DMS153 treated with DMSO at 0.1 percent for 48 hours (cell line): ENCODE measurements around the gene MAD1L1.

Experiments
- DNase-seq: peaks from one replicate; lab custom pipeline; 2025; ENCODE audit not compliant: unreplicated experiment; lab: John Stamatoyannopoulos, UW

The MAD1L1 gene

GRCh38 chr7:2033586-2034135, 199.1 kb downstream of the MAD1L1 start:
- DNase-seq: no peak

GRCh38 chr7:2032876-2033407, 199.8 kb downstream of the MAD1L1 start:
- no peak for DNase-seq

DNA sequence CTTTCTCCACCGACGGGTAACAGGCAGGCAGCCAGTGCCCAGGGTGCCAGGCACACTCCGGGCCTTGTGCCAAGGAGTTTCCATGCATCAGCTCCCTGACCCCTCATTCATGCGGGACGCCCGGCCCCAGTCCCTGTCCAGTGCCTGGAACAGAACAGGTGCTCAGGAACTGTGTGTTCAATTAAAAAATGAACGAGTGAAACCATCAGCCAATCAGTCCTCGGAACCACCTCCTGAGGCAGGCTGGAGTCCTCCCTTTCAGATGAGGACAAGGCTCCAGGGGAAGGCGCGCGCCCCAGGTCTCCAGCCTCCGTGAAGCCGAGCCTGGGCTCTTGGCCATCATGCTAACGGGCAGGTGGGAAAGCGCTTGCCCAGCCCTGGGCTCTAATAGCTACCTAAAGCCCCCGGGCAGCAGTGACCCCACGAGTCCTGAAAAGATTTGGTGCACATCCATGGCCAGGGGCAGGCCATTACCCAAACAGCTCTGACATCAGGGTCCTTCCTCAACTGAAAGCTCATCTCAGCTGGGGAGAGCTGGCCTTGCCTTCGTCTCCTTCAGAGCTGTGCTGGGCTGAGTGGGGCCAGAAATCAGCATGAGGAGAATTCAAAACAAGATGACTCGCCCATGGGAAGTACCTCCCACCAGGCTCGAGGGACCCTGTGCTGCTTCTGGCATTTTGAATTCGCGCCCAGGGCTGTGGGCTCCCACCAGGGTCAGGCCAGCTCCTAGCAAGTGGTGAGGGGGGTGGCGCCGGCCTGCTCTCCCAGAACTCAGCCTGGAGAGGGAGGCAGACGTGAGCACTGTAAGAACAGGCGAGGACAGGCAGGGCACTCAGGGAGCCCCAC, 200.5 kb downstream of the MAD1L1 start:
- no peak for DNase-seq

- DNase-seq: no peak
These were observed 201.3 kb downstream of the MAD1L1 start for GRCh38 chr7:2031451-2031845.

- DNase-seq: no peak
These were observed 202.0 kb downstream of the MAD1L1 start for GRCh38 chr7:2030475-2031450.

- no peak for DNase-seq
These were observed 202.8 kb downstream of the MAD1L1 start for GRCh38 chr7:2029936-2030335.

GRCh38 chr7:2029211-2029905, 203.4 kb downstream of the MAD1L1 start:
- DNase-seq: no peak

DNA sequence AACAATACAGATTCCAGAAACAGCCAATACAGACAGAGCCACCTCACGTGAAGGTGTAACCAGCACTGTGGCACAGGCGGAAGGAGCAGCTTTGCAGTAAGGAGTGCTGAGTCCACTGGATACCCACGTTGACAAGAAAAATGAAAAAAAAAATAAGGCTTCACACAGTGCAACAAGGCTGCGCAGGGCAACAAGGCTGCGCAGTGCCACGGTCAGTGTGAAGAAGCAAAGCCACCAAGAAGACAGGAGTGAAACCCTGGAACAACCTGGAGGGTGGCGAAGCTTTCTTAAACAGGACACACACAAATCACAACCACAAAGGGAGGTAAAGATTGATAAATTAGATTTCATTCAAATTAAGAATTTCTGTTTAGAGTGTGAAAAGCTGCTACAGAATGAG, 204.0 kb downstream of the MAD1L1 start:
- no peak for DNase-seq

GRCh38 chr7:2025188-2025587, 207.6 kb downstream of the MAD1L1 start:
- no peak for DNase-seq

DNA sequence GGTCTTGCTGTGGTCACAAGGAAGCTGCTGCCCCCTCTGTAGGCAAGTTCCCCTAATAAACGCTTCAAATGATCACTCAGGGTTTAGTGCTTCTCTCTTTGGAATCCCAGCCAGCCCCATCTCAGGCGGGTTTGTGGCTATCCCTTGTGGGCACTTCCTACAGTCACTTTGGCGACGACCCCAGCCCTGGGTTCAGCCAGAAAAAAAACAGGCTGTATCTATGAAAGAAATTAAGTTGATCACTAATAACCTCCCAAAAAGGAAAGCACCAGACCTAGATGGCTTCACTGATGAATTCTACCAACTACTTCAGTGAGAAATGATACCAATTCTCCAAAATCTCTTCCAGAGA, 208.2 kb downstream of the MAD1L1 start:
- no peak for DNase-seq

DNA sequence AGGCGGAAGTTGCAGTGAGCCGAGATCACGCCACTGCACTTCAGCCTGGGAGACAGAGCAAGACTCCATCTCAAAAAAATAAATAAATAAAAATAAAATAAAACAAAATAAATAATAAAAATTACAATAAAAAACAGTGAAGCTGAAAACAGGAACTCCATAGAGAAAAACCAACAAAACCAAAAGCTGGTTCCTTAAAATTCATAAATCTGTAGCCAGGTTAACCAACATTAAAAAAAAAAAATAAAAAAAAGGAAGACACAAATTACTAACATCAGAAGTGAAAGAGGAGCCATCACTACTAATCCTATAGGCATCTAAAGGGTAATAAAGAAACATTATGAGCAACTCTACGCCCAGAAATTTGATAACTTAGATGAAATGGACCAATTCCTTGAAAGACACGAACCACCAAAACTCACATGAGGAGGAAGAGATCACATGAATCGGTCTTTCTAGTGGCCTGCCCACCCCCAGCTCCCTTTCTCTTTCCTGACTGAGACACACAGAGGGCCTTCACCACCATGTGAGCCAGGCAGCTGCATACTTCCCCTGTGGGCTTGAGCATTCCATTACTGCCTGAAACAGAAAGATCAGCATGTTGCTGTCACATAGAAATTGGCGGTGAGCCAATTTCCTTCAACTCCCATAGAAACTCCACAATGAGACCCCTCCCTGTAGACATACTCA, 208.7 kb downstream of the MAD1L1 start:
- no peak for DNase-seq

- DNase-seq: no peak
These were observed 210.0 kb downstream of the MAD1L1 start for GRCh38 chr7:2022737-2023250.

DNA sequence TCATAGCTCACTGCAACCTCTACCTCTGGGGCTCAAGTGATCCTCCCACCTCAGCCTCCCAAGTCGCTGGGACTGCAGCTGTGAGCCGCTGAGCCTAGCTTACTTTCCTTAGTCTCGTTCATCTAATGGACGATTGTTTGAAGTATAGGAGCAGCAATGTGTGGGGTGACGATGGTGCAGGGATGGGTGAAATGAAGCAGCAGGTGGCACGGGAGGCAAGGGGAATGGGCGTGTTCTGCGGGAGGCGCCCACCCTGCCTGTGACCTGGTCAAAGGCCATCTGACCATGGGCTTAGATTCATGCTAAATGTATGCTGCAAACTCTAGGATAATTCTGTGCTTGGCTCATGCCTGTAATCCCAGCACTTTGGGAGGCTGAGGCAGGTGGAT, 210.7 kb downstream of the MAD1L1 start:
- DNase-seq: no peak

GRCh38 chr7:2019711-2020511, 212.8 kb downstream of the MAD1L1 start:
- DNase-seq: no peak

DNA sequence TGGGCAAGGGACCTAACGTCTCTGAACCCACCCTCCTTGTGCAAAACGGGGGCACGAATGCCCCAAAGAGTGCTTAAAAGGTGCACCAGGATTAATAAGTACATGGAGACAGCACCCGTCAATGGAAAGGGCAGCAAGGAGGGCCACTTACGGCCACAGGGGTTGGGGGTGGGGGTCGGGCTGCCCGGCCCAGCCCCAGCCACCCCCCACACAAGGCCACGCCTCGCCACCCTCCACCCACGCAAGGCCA, 213.4 kb downstream of the MAD1L1 start:
- DNase-seq: no peak

DNA sequence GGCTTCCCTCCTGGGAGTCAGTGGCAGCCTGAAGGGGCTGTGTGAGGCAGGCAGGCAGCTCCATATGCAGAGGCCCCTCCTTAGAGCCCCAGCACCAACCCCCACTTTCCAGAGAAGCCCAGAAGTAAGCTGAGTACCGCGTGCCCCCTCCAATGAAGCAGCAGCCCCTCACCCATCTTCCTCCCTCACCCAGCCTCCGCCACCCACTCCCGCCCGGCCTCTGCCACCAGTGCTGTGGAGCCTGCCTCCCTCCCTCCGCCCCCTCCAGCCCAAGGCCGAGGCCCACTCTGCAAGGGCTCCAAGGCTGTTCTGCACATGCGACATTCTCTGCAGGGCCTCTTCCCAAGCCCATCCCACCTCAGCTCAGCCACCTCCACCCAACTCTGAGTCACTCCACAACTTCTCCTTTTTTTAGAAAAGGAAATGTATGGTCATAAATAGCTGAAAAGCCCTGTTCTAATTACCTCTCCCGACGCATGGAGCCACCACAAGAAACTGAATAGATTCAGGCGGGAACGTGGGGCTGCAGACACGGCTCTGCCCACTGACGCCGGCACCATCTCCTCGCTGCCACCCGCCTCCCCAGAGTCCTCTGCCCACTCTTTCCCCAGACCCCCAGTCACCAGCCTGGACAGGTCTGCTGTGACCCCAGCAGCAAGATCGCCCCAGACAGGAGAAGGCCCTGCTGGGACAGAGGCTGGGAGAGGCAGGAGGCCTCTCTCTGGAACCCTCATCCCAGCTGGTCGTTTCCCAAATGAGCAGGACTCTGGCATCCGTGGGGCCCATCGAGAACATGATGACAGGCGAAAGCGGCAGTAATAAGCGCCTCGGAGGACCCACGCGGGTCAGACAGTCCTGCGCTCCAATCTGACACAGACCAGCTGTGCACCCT, 213.9 kb downstream of the MAD1L1 start:
- no peak for DNase-seq

DNA sequence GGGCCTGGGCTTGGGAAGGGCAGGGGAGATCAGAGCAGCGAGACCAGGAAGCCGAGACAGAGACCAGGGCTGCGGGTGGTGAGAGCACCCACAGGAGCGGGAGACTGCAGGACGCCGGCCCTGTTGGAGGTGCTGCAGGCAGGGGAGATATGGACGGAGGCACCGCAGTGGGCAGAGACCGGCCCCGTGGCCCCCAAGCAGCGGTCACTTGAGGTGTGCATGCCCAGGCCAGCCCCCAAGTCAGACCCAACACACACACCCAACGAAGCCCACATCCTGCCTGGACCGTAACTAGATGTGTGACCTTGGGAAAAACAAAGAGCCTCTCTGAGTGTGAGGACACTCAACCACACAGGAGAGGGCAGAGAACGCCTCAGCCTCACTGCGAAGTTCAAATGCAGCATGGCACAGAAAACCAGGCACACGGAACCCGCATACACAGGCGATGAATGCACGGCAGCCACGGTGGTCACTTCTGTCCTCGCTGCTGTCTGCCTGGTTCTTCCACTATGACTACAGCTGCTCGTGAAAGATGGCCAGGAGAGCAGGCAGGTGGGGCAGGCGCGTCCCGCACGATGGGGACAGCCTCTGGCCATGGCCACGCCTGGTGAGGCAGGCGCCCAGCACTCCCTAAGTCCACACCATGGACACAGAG, 214.7 kb downstream of the MAD1L1 start:
- no peak for DNase-seq

DNA sequence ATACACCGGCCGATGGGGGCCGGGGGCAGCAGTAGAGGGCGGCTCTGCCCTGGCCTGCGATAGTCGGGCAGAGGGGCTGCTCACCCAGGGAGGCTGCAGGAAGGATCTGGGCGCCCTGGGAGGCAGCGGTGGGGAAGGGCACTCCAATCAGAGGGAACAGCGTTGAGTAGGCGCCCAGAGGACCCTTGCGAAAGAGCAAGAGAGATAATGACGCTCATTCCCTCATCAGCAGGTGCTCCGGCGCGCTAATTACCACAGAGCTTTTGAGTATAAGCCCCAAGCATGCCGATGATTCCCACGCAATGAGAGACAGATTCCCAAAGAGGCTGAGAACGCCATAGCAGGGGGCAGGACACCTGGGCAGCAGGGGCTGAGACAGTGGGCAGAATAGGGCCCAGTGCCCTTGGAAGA, 215.3 kb downstream of the MAD1L1 start:
- DNase-seq: no peak
